Activated CD8-positive, alpha-beta T cell treated with anti-CD3 and anti-CD28 coated beads for 36 hours (primary cell): ENCODE results near the gene SBK3. TPM values are rescaled to one million over a fixed set of nuclear protein-coding genes. Genes with fewer than 3 reads are reported as not detected.

Experiments
- ATAC-seq: fragments of 200-7000 bp; cut with Tn5 transposase; one replicate; pipeline ENCODE4 v1.10.0; 2021; ENCODE audit warnings: mild to moderate bottlenecking, moderate library complexity
- CTCF ChIA-PET: fragments of 350-600 bp; sonication (Branson Sonifier 250); formaldehyde crosslinking; loops from one replicate; lab custom pipeline; 2021; ENCODE audit warnings: antibody characterized with exemption; lab: Charles Lee
- POLR2A ChIA-PET: fragments of 350-600 bp; sonication (Branson Sonifier 250); formaldehyde crosslinking; loops from one replicate; lab custom pipeline; 2021; ENCODE audit warnings: antibody characterized with exemption; lab: Charles Lee
- DNase-seq: peaks from one replicate; pipeline ENCODE4 v3.0.0-alpha.2; 2020
- H3K27ac Mint-ChIP-seq: one replicate; pipeline ENCODE4 v1.8.0; 2021; ENCODE audit warnings: mild to moderate bottlenecking, mixed read lengths
- H3K27me3 Mint-ChIP-seq: one replicate; pipeline ENCODE4 v1.8.0; 2021; ENCODE audit warnings: mixed read lengths
- H3K36me3 Mint-ChIP-seq: one replicate; pipeline ENCODE4 v1.8.0; 2021; ENCODE audit warnings: low read depth, mixed read lengths
- H3K4me1 Mint-ChIP-seq: one replicate; pipeline ENCODE4 v1.8.0; 2021; ENCODE audit warnings: low read depth, mixed read lengths
- H3K4me3 Mint-ChIP-seq: one replicate; pipeline ENCODE4 v1.8.0; 2021; ENCODE audit warnings: mild to moderate bottlenecking, moderate library complexity, mixed read lengths
- H3K9me3 Mint-ChIP-seq: one replicate; pipeline ENCODE4 v1.8.0; 2021; ENCODE audit warnings: mixed read lengths
- intact Hi-C: fragments of 100-400 bp; cut with micrococcal nuclease; formaldehyde crosslinking; loops from one replicate; pipeline ENCODE4 v1.10.0; 2022
- total RNA-seq, 2 experiments: library from RNA; stranded (reverse); gene quantifications; one replicate each; pipeline ENCODE4 v1.2.3, GENCODE V29; 2021
- TF ChIP-seq, protein P1 (sequence below): fragments of 200-600 bp; IDR thresholded peaks from one replicate; pipeline ENCODE4 v1.8.0; 2022; ENCODE audit warnings: antibody characterized with exemption, mild to moderate bottlenecking

The SBK3 gene
- total RNA-seq, 2 experiments from 2014 or later: not detected

GRCh38 chr19:55503157-55503501 is 42.2 kb downstream of the SBK3 start:
- ChIA-PET CTCF (interaction anchor here (0.7 to 3.1 kb wide), 26 partner anchors 9 to 622 kb away, joined by 3 to 77 read pairs (median 7); partner anchors contain the start of genes C19orf85, FIZ1, ISOC2 and NAT14), POLR2A (interaction anchor here (0.7 to 1.4 kb wide), 3 partner anchors 17 to 134 kb away, joined by 3 to 4 read pairs (median 3); no protein-coding TSS in a partner anchor)
- peak overlapping the region; percentile 70 for H3K4me3 Mint-ChIP-seq
- H3K27ac Mint-ChIP-seq: peak overlapping the region; percentile 78
- peaks cover 2% of the 10 kb centered on the region for H3K36me3 Mint-ChIP-seq
- intact Hi-C loops: loop anchor here (5.0 kb wide), 1 partner anchor 36 kb away; no protein-coding TSS in a partner anchor
- ATAC-seq (no peak), DNase-seq (no peak)
- H3K4me1 Mint-ChIP-seq: peaks cover 23% of the 10 kb centered on the region
- peaks cover 3% of the 10 kb centered on the region for H3K27me3 Mint-ChIP-seq
- peaks cover 3% of the 10 kb centered on the region for H3K9me3 Mint-ChIP-seq
- TF ChIP-seq, protein P1, sequence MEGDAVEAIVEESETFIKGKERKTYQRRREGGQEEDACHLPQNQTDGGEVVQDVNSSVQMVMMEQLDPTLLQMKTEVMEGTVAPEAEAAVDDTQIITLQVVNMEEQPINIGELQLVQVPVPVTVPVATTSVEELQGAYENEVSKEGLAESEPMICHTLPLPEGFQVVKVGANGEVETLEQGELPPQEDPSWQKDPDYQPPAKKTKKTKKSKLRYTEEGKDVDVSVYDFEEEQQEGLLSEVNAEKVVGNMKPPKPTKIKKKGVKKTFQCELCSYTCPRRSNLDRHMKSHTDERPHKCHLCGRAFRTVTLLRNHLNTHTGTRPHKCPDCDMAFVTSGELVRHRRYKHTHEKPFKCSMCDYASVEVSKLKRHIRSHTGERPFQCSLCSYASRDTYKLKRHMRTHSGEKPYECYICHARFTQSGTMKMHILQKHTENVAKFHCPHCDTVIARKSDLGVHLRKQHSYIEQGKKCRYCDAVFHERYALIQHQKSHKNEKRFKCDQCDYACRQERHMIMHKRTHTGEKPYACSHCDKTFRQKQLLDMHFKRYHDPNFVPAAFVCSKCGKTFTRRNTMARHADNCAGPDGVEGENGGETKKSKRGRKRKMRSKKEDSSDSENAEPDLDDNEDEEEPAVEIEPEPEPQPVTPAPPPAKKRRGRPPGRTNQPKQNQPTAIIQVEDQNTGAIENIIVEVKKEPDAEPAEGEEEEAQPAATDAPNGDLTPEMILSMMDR: no peak

DNA sequence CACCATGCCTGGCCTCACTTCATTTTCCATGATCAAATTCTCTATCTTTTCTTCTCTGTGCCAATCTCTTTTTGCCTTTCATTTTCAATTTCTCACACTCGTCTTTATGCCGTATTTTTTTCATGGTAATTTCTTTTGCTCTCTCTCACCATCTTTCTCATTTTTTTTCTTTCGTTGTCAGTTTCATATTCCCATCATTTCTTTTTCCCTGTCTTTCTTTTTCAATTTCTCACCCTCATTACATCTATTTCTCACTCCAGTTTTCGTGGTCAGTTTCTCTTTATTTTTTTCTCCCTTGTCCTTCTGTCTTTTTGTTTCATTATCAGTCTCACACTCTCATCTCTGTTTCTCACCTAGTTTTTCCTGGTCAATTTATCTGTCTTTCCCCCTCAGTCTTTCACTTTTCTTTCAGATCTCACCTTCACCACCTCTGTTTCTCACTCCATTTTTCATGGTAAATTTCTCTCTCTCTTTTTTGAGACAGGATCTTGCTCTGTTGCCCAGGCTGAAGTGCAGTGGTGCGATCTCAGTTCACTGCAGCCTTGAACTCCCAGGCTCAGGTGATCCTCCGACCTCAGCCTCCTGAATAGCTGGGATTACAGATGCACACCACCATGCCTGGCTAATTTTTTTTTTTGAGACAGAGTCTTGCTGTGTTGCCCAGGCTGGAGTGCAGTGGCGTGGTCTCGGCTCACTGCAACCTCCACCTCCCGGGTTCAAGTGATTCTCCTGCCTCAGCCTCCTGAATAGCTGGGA is 43.0 kb downstream of the SBK3 start:
- ChIA-PET CTCF (interaction anchor here (1.1 to 3.1 kb wide), 5 partner anchors 8 to 414 kb away, joined by 3 to 77 read pairs (median 17); no protein-coding TSS in a partner anchor), POLR2A (interaction anchor here (1.2 kb wide), 1 partner anchor 39 kb away, joined by 3 read pairs; no protein-coding TSS in a partner anchor)
- no peaks in the 10 kb centered on the region for H3K27me3 Mint-ChIP-seq
- TF ChIP-seq, protein P1: no peak
- peaks cover 2% of the 10 kb centered on the region for H3K36me3 Mint-ChIP-seq
- peaks cover 23% of the 10 kb centered on the region for H3K4me1 Mint-ChIP-seq
- intact Hi-C loops: loop anchor here (5.0 kb wide), 1 partner anchor 35 kb away; no protein-coding TSS in a partner anchor
- DNase-seq (no peak), ATAC-seq (no peak)
- peak overlapping the region; percentile 2 for H3K4me3 Mint-ChIP-seq
- H3K27ac Mint-ChIP-seq: no peak overlapping the region
- H3K9me3 Mint-ChIP-seq: peaks cover 3% of the 10 kb centered on the region

DNA sequence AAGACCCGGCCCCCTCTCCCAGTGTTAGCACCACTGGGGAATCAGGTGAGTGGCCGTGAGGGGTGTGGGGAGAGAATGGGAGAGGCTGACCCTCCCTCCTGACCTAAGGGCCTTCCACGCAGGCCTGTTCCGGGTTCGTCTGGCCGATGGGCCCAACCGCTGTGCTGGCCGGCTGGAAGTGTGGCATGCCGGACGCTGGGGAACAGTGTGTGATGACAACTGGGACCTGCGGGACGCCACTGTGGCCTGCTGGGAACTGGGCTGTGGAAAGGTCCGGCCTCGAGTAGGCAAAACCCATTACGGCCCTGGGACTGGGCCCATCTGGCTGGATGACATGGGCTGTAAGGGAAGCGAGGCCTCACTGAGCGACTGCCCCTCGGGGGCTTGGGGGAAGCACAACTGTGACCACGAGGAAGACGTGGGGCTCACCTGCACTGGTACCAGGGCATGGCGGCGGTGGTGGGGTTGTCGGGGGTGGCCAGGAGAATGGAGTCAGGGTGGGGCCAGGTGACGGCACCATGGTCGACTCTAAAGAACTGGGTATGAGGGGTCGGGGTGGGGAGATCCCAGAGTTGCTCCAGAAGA is 44.9 kb downstream of the SBK3 start:
- ATAC-seq (no peak), DNase-seq (no peak)
- H3K9me3 Mint-ChIP-seq: peaks cover 3% of the 10 kb centered on the region
- ChIA-PET CTCF (interaction anchor here (1.2 to 1.3 kb wide), 2 partner anchors 33 to 131 kb away, joined by 5 to 11 read pairs; no protein-coding TSS in a partner anchor), POLR2A (interaction anchor here (1.1 kb wide), 1 partner anchor 14 kb away, joined by 3 read pairs; no protein-coding TSS in a partner anchor)
- no peak overlapping the region for H3K4me3 Mint-ChIP-seq
- H3K4me1 Mint-ChIP-seq: peaks cover 23% of the 10 kb centered on the region
- intact Hi-C loops: loop anchor here (5.0 kb wide), 1 partner anchor 33 kb away; no protein-coding TSS in a partner anchor
- no peaks in the 10 kb centered on the region for H3K27me3 Mint-ChIP-seq
- peaks cover 2% of the 10 kb centered on the region for H3K36me3 Mint-ChIP-seq
- H3K27ac Mint-ChIP-seq: no peak overlapping the region
- TF ChIP-seq, protein P1: no peak

- CTCF ChIA-PET: interaction anchor here (0.8 to 1.5 kb wide), 3 partner anchors 12 to 133 kb away, joined by 3 to 6 read pairs (median 5); no protein-coding TSS in a partner anchor
- no peak for DNase-seq
- no peaks in the 10 kb centered on the region for H3K27me3 Mint-ChIP-seq
- peaks cover 2% of the 10 kb centered on the region for H3K36me3 Mint-ChIP-seq
- no peak for ATAC-seq
- intact Hi-C loops: no loop called here
- POLR2A ChIA-PET: interaction anchor here (0.6 to 1.2 kb wide), 2 partner anchors 13 to 644 kb away, joined by 3 read pairs; no protein-coding TSS in a partner anchor
- H3K4me3 Mint-ChIP-seq: no peak overlapping the region
- TF ChIP-seq, protein P1: no peak
- no peak overlapping the region for H3K27ac Mint-ChIP-seq
- H3K9me3 Mint-ChIP-seq: peaks cover 3% of the 10 kb centered on the region
- peaks cover 17% of the 10 kb centered on the region for H3K4me1 Mint-ChIP-seq
Measured at GRCh38 chr19:55498246-55498840, 47.0 kb downstream of the SBK3 start.
